ENCODE data around the gene CPNE4.

CPNE4 gene

GRCh38 chr3:131795390-131796090 lies 239.3 kb downstream of the CPNE4 start:
- DNase-seq: no peak

GRCh38 chr3:131794766-131795388 lies 239.9 kb downstream of the CPNE4 start:
- DNase-seq: peak; percentile 85

GRCh38 chr3:131793870-131794269 lies 240.9 kb downstream of the CPNE4 start:
- no peak for DNase-seq

GRCh38 chr3:131789188-131789587 lies 245.6 kb downstream of the CPNE4 start:
- DNase-seq: no peak

- no peak for DNase-seq
Observed at GRCh38 chr3:131786386-131786785, 248.4 kb downstream of the CPNE4 start.

GRCh38 chr3:131782751-131783150 lies 252.1 kb downstream of the CPNE4 start:
- DNase-seq: no peak

- DNase-seq: no peak
Observed at GRCh38 chr3:131778526-131778925, 256.3 kb downstream of the CPNE4 start.

- no peak for DNase-seq
Observed at GRCh38 chr3:131775650-131776049, 259.2 kb downstream of the CPNE4 start.

GRCh38 chr3:131772269-131773026 lies 262.4 kb downstream of the CPNE4 start:
- DNase-seq: peak; percentile 51

GRCh38 chr3:131762981-131763564 lies 271.7 kb downstream of the CPNE4 start:
- peak; percentile 33 for DNase-seq

GRCh38 chr3:131756405-131756804 lies 278.4 kb downstream of the CPNE4 start:
- DNase-seq: no peak

- DNase-seq: no peak
Observed at GRCh38 chr3:131755380-131755779, 279.4 kb downstream of the CPNE4 start.

GRCh38 chr3:131750256-131750655 lies 284.6 kb downstream of the CPNE4 start:
- no peak for DNase-seq

GRCh38 chr3:131749826-131750225 lies 285.0 kb downstream of the CPNE4 start:
- DNase-seq: no peak

- no peak for DNase-seq
Observed at GRCh38 chr3:131747466-131747865, 287.3 kb downstream of the CPNE4 start.

GRCh38 chr3:131744765-131745164 lies 290.0 kb downstream of the CPNE4 start:
- DNase-seq: no peak

- DNase-seq: no peak
Observed at GRCh38 chr3:131743126-131743525, 291.7 kb downstream of the CPNE4 start.

- no peak for DNase-seq
Observed at GRCh38 chr3:131739211-131739610, 295.6 kb downstream of the CPNE4 start.

GRCh38 chr3:131738095-131738494 lies 296.7 kb downstream of the CPNE4 start:
- DNase-seq: no peak

GRCh38 chr3:131735544-131735943 lies 299.3 kb downstream of the CPNE4 start:
- no peak for DNase-seq

GRCh38 chr3:131735116-131735515 lies 299.7 kb downstream of the CPNE4 start:
- no peak for DNase-seq

- no peak for DNase-seq
Observed at GRCh38 chr3:131733086-131733841, 301.6 kb downstream of the CPNE4 start.

- no peak for DNase-seq
Observed at GRCh38 chr3:131731709-131732108, 303.1 kb downstream of the CPNE4 start.

All from eye (tissue), 1 donor.